ENCODE measurements around the gene HHIPL1.

HHIPL1 gene

GRCh38 chr14:99601361-99601831, 43.5 kb upstream of the HHIPL1 start:
- Histone ChIP-seq H3K4me2 (ENCODE audit: low read length) (peak overlapping the region; percentile 89), H2AK5ac (ENCODE audit: low read length) (no peak overlapping the region), H3K36me3 (ENCODE audit: control insufficient read depth in 1 of 2, insufficient read depth in 2 of 2, low read length in 2 of 2) (no peaks in the 10 kb centered on the region), H4K8ac (ENCODE audit: low read depth, low read length) (no peak overlapping the region), H3K27ac (ENCODE audit: low read depth, low read length) (no peak overlapping the region), H3K27me3 (ENCODE audit: insufficient read depth, low read length) (peaks cover 5% of the 10 kb centered on the region), H4K91ac (ENCODE audit: low read depth, low read length) (no peak overlapping the region), H4K12ac (ENCODE audit: low read depth, low read length) (no peak overlapping the region), H3K4me3 (ENCODE audit: low read depth, low read length) (no peak overlapping the region), H3K9me3 (ENCODE audit: insufficient read depth, low read depth, low read length) (no peaks in the 10 kb centered on the region), H2BK5ac (ENCODE audit: low read depth, low read length, poor library complexity) (no peak overlapping the region), H2AFZ (ENCODE audit: insufficient read depth, low read length, poor library complexity) (no peak overlapping the region), H3K4ac (ENCODE audit: low read depth, low read length) (peak overlapping the region; percentile 61), H3K4me1 (ENCODE audit: control insufficient read depth in 1 of 2, insufficient read depth in 2 of 2, low read length in 2 of 2) (peaks cover 27 to 36% of the 10 kb centered on the region in 2 experiments), H3K23ac (ENCODE audit: low read length) (no peak overlapping the region), H3K14ac (ENCODE audit: low read length) (no peak overlapping the region), H3K79me2 (ENCODE audit: control insufficient read depth, insufficient read depth, low read length, poor library complexity) (peaks cover 40% of the 10 kb centered on the region), H3K18ac (ENCODE audit: low read length) (peak overlapping the region; percentile 17), H3K9ac (ENCODE audit: low read length) (no peak overlapping the region), H3K79me1 (ENCODE audit: low read length) (peaks cover 10% of the 10 kb centered on the region), H2BK12ac (ENCODE audit: low read length) (peak overlapping the region; percentile 16), H2BK120ac (ENCODE audit: insufficient read depth, low read length, poor library complexity) (no peak overlapping the region)
- DNase-seq = no peak
- no CpG with 5 or more reads among the region's 8 CpGs for WGBS (ENCODE audit: extremely low coverage, insufficient coverage, insufficient read length)

DNA sequence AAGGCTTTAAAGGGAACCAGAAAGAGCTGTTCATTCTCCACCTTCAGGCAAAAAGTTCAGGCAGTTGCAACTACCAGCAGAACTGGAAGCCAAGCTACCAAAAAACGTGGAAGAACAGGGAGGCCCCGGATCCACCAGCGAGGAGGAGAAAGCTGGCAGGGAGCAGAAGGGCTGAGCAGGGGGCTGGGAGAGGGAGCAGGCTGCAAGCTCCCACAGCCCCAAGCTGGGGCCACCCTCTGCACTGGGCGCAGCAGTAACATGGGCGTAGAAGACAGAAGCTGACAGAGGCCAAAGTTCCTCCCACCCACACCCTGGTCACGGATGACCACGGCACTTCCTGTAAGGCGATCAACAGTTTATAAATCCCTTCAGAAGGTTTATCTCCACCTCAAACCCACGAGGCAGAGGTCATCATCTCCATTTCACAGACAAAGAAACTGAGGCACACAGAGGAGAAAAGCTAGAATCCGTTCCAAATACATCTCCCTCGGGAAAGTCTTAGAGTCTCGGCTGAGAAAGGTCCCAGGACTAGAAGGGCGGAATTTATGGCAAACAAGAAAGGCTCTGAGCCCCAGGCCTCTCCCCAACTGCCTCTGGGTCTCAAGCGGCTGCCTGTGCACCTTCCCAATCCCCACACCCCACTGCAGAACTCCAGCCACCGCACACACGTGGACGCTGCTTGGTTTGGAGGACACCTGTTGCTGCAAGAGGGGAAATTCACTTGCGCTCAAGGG, 42.7 kb upstream of the HHIPL1 start:
- H3K27ac ChIP-seq (ENCODE audit: low read depth, low read length) = no peak overlapping the region
- H2BK12ac ChIP-seq (ENCODE audit: low read length) = no peak overlapping the region
- no peak overlapping the region for H2BK5ac ChIP-seq (ENCODE audit: low read depth, low read length, poor library complexity)
- H3K36me3 ChIP-seq (ENCODE audit: control insufficient read depth in 1 of 2, insufficient read depth in 2 of 2, low read length in 2 of 2) = no peaks in the 10 kb centered on the region
- peak overlapping the region; percentile 89 for H3K4me2 ChIP-seq (ENCODE audit: low read length)
- peak overlapping the region; percentile 40 for H2AFZ ChIP-seq (ENCODE audit: insufficient read depth, low read length, poor library complexity)
- H3K9ac ChIP-seq (ENCODE audit: low read length) = no peak overlapping the region
- H4K8ac ChIP-seq (ENCODE audit: low read depth, low read length) = no peak overlapping the region
- H4K91ac ChIP-seq (ENCODE audit: low read depth, low read length) = peak overlapping the region; percentile 22
- peak overlapping the region; percentile 35 for H3K18ac ChIP-seq (ENCODE audit: low read length)
- peak overlapping the region; percentile 28 for H3K14ac ChIP-seq (ENCODE audit: low read length)
- H3K79me2 ChIP-seq (ENCODE audit: control insufficient read depth, insufficient read depth, low read length, poor library complexity) = peaks cover 37% of the 10 kb centered on the region
- peaks cover 5% of the 10 kb centered on the region for H3K27me3 ChIP-seq (ENCODE audit: insufficient read depth, low read length)
- H3K9me3 ChIP-seq (ENCODE audit: insufficient read depth, low read depth, low read length) = no peaks in the 10 kb centered on the region
- no peak overlapping the region for H3K23ac ChIP-seq (ENCODE audit: low read length)
- H2AK5ac ChIP-seq (ENCODE audit: low read length) = no peak overlapping the region
- DNase-seq = peak; percentile 55 to 77
- H3K4me3 ChIP-seq (ENCODE audit: low read depth, low read length) = peak overlapping the region; percentile 80
- peak overlapping the region; percentile 28 for H3K4ac ChIP-seq (ENCODE audit: low read depth, low read length)
- peaks cover 27 to 36% of the 10 kb centered on the region in 2 experiments for H3K4me1 ChIP-seq (ENCODE audit: control insufficient read depth in 1 of 2, insufficient read depth in 2 of 2, low read length in 2 of 2)
- WGBS (ENCODE audit: extremely low coverage, insufficient coverage, insufficient read length) = no CpG with 5 or more reads among the region's 18 CpGs
- peaks cover 10% of the 10 kb centered on the region for H3K79me1 ChIP-seq (ENCODE audit: low read length)
- no peak overlapping the region for H4K12ac ChIP-seq (ENCODE audit: low read depth, low read length)
- no peak overlapping the region for H2BK120ac ChIP-seq (ENCODE audit: insufficient read depth, low read length, poor library complexity)

- H3K18ac ChIP-seq (ENCODE audit: low read length) = peak overlapping the region; percentile 7
- no peak overlapping the region for H4K12ac ChIP-seq (ENCODE audit: low read depth, low read length)
- peak overlapping the region; percentile 89 for H3K4me2 ChIP-seq (ENCODE audit: low read length)
- no peaks in the 10 kb centered on the region for H3K36me3 ChIP-seq (ENCODE audit: control insufficient read depth in 1 of 2, insufficient read depth in 2 of 2, low read length in 2 of 2)
- H2AK5ac ChIP-seq (ENCODE audit: low read length) = no peak overlapping the region
- H3K23ac ChIP-seq (ENCODE audit: low read length) = no peak overlapping the region
- peaks cover 10% of the 10 kb centered on the region for H3K79me1 ChIP-seq (ENCODE audit: low read length)
- no peak overlapping the region for H2AFZ ChIP-seq (ENCODE audit: insufficient read depth, low read length, poor library complexity)
- H3K79me2 ChIP-seq (ENCODE audit: control insufficient read depth, insufficient read depth, low read length, poor library complexity) = peaks cover 35% of the 10 kb centered on the region
- no peak overlapping the region for H2BK120ac ChIP-seq (ENCODE audit: insufficient read depth, low read length, poor library complexity)
- peaks cover 5% of the 10 kb centered on the region for H3K27me3 ChIP-seq (ENCODE audit: insufficient read depth, low read length)
- H4K8ac ChIP-seq (ENCODE audit: low read depth, low read length) = no peak overlapping the region
- no CpG with 5 or more reads among the region's 53 CpGs for WGBS (ENCODE audit: extremely low coverage, insufficient coverage, insufficient read length)
- peaks cover 27 to 36% of the 10 kb centered on the region in 2 experiments for H3K4me1 ChIP-seq (ENCODE audit: control insufficient read depth in 1 of 2, insufficient read depth in 2 of 2, low read length in 2 of 2)
- DNase-seq = no peak
- no peak overlapping the region for H2BK5ac ChIP-seq (ENCODE audit: low read depth, low read length, poor library complexity)
- H3K4ac ChIP-seq (ENCODE audit: low read depth, low read length) = peak overlapping the region; percentile 19
- H2BK12ac ChIP-seq (ENCODE audit: low read length) = no peak overlapping the region
- no peaks in the 10 kb centered on the region for H3K9me3 ChIP-seq (ENCODE audit: insufficient read depth, low read depth, low read length)
- H3K4me3 ChIP-seq (ENCODE audit: low read depth, low read length) = peak overlapping the region; percentile 80
- no peak overlapping the region for H3K27ac ChIP-seq (ENCODE audit: low read depth, low read length)
- H3K14ac ChIP-seq (ENCODE audit: low read length) = peak overlapping the region; percentile 6
- peak overlapping the region; percentile 25 for H4K91ac ChIP-seq (ENCODE audit: low read depth, low read length)
- H3K9ac ChIP-seq (ENCODE audit: low read length) = no peak overlapping the region
These were observed 42.0 kb upstream of the HHIPL1 start for GRCh38 chr14:99602788-99603415.

- Histone ChIP-seq H3K79me2 (ENCODE audit: control insufficient read depth, insufficient read depth, low read length, poor library complexity) (peaks cover 31% of the 10 kb centered on the region), H3K27ac (ENCODE audit: low read depth, low read length) (peak within 1 kb of the TSS; percentile 80), H4K91ac (ENCODE audit: low read depth, low read length) (peak within 1 kb of the TSS; percentile 91), H2AFZ (ENCODE audit: insufficient read depth, low read length, poor library complexity) (peak within 1 kb of the TSS; percentile 72), H3K14ac (ENCODE audit: low read length) (peak within 1 kb of the TSS; percentile 55), H3K4me3 (ENCODE audit: low read depth, low read length) (peak within 1 kb of the TSS; percentile 80), H3K18ac (ENCODE audit: low read length) (peak within 1 kb of the TSS; percentile 97), H3K23ac (ENCODE audit: low read length) (no peak within 1 kb of the TSS), H3K9ac (ENCODE audit: low read length) (peak within 1 kb of the TSS; percentile 78), H3K9me3 (ENCODE audit: insufficient read depth, low read depth, low read length) (no peaks in the 10 kb centered on the region), H2BK5ac (ENCODE audit: low read depth, low read length, poor library complexity) (peak within 1 kb of the TSS; percentile 82), H3K4ac (ENCODE audit: low read depth, low read length) (peak within 1 kb of the TSS; percentile 61), H4K12ac (ENCODE audit: low read depth, low read length) (peak within 1 kb of the TSS; percentile 34), H3K4me1 (ENCODE audit: control insufficient read depth in 1 of 2, insufficient read depth in 2 of 2, low read length in 2 of 2) (peaks cover 27 to 36% of the 10 kb centered on the region in 2 experiments), H3K36me3 (ENCODE audit: control insufficient read depth in 1 of 2, insufficient read depth in 2 of 2, low read length in 2 of 2) (no peaks in the 10 kb centered on the region), H3K27me3 (ENCODE audit: insufficient read depth, low read length) (peaks cover 5% of the 10 kb centered on the region), H3K79me1 (ENCODE audit: low read length) (peaks cover 10% of the 10 kb centered on the region), H3K4me2 (ENCODE audit: low read length) (peak within 1 kb of the TSS; percentile 95), H2BK12ac (ENCODE audit: low read length) (peak within 1 kb of the TSS; percentile 63), H4K8ac (ENCODE audit: low read depth, low read length) (peak within 1 kb of the TSS; percentile 80), H2BK120ac (ENCODE audit: insufficient read depth, low read length, poor library complexity) (peak within 1 kb of the TSS; percentile 70), H2AK5ac (ENCODE audit: low read length) (no peak within 1 kb of the TSS)
- WGBS (ENCODE audit: extremely low coverage, insufficient coverage, insufficient read length) = no CpG with 5 or more reads among the region's 128 CpGs
- DNase-seq = peak; percentile 23 to 53
These were observed 41.3 kb upstream of the HHIPL1 start, which contains the start of gene CCDC85C for GRCh38 chr14:99603471-99604277. Gene CCDC85C (minus strand): TSS chr14:99604207. CDS start chr14:99603959, 248 bp downstream.
